ENCODE measurements around the gene SRM. TPM values are rescaled to one million over a fixed set of nuclear protein-coding genes. Genes with fewer than 3 reads are reported as not detected.
"Not testable (repeated sequence)": the region's sequence is repeated elsewhere in the genome, so short reads cannot be mapped to it uniquely, and the experiment has no call there.

SRM gene
- total RNA-seq, 4 donors from 2014 or later = 21.7 to 79.8 (median 40.6) TPM

DNA sequence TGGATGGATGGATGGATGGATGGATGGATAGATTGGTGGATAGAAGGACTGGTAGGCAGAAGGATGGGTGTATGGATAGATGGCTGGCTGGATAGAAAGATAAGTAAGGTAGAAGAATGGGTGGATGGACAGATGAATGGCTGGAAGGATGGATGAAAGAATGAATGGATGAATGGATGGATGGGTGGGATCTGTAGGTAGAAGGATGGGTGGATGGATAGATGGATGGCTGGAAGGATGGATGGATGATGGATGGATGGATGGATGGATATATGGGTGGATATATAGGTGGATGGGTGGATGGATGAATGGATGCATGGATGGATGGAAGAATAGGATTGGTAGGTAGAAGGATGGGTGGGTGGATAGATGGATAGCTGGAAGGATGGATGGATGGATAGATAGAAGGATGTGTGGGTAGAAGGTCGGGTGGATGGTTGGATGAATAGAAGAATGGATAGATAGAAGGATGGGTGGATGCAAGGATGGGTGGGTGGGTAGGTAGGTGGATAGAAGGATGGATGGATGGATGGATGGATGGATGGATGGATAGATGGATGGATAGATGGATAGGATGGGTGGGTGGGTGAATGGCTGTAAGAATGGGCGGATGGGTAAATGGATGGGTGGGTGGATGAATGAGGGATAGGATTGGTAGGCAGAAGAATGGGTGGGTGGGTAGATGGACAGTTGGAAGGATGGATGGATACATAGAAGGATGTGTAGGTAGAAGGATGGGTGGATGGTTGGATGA is 20.3 kb downstream of the SRM start:
- Histone ChIP-seq H3K4me1 (peaks cover 0 to 9% (median 0%) of the 10 kb centered on the region in 3 donors), H3K9me3 (no peaks in the 10 kb centered on the region), H3K36me3 (no peaks in the 10 kb centered on the region), H3K4me3 (no peak overlapping the region), H3K27ac (no peak overlapping the region), H3K27me3 (peaks cover 0 to 14% (median 0%) of the 10 kb centered on the region in 4 donors)
- intact Hi-C loops (cut with DNase I) = loop anchor here (10.0 kb wide), 1 partner anchor 605 kb away; no protein-coding TSS in a partner anchor
- DNase-seq = no peak
- WGBS, 2 donors = 55 to 71% methylated on average over 2 of the region's 2 CpGs
- TF ChIP-seq, protein P1, sequence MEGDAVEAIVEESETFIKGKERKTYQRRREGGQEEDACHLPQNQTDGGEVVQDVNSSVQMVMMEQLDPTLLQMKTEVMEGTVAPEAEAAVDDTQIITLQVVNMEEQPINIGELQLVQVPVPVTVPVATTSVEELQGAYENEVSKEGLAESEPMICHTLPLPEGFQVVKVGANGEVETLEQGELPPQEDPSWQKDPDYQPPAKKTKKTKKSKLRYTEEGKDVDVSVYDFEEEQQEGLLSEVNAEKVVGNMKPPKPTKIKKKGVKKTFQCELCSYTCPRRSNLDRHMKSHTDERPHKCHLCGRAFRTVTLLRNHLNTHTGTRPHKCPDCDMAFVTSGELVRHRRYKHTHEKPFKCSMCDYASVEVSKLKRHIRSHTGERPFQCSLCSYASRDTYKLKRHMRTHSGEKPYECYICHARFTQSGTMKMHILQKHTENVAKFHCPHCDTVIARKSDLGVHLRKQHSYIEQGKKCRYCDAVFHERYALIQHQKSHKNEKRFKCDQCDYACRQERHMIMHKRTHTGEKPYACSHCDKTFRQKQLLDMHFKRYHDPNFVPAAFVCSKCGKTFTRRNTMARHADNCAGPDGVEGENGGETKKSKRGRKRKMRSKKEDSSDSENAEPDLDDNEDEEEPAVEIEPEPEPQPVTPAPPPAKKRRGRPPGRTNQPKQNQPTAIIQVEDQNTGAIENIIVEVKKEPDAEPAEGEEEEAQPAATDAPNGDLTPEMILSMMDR (IDR thresholded peaks at IDR 0.05) = no peak
- no peak for TF ChIP-seq POLR2A (IDR thresholded peaks at IDR 0.05)

DNA sequence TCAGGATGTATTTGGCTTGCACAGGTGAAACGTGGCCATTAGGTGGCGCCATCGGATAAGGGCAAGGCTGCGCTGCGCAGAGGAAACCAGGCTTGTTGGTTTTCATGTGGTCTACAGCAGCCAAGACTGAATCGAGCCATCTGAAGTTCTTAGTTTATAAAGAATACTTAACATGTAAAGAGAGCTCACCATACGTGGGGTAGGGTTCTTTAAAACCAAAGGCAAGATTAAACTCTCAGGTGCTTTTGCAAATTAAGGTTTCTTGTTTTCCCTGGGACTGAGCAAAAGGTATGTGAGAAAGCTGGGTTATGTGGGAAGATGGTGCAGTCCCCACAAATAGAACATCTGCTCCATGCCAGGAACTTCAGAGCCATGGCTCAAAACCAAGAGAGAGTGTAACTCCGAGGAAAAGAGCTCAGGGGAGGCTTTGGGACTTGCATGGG is 22.1 kb downstream of the SRM start:
- Histone ChIP-seq H3K9me3 (no peaks in the 10 kb centered on the region), H3K27me3 (peaks cover 0 to 14% (median 0%) of the 10 kb centered on the region in 4 donors), H3K27ac (no peak overlapping the region), H3K4me1 (peaks cover 0 to 9% (median 0%) of the 10 kb centered on the region in 3 donors), H3K4me3 (no peak overlapping the region), H3K36me3 (no peaks in the 10 kb centered on the region)
- TF ChIP-seq, protein P1 (IDR thresholded peaks at IDR 0.05) = peak; percentile 89 to 97 (median 94)
- TF ChIP-seq POLR2A (IDR thresholded peaks at IDR 0.05) = no peak
- intact Hi-C loops (cut with DNase I) = loop anchor here (10.0 kb wide), 1 partner anchor 607 kb away; no protein-coding TSS in a partner anchor
- DNase-seq = no peak
- 1 to 2% methylated on average over 8 of the region's 8 CpGs for WGBS, 2 donors

DNA sequence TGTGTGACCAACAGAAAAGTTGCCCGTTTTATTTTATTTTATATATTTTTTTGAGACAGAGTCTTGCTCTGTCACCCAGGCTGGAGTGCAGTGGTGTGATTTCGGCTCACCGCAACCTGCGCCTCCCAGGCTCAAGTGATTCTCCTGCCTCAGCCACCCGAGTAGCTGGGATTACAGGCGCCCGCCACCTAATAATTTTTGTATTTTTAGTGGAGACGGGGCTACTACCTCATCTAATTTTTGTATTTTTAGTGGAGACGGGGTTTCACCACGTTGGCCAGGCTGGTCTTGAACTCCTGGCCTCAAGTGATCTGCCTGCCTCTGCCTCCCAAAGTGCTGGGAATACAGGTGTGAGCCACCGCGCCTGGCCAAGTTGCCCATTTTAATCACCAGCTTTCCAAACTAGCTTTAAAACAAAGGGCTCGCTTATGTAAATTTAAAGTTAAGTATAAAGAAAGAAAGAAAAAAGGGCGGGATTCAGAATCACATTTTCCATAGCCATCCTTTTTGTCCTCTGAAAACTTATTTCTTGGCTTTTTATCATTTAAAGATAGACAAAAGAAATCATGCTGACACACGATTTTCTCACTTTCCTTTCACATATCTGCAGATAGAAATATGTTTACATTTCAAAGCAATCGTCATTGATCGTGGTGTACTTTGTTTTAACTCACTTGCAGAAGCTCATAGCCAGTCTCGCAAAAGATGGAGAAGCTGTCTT is 22.6 kb downstream of the SRM start:
- 55 to 59% methylated on average over 18 of the region's 18 CpGs for WGBS, 2 donors
- not testable (repeated sequence) for H3K9me3 ChIP-seq
- intact Hi-C loops (cut with DNase I) = loop anchor here (10.0 kb wide), 1 partner anchor 608 kb away; no protein-coding TSS in a partner anchor

DNA sequence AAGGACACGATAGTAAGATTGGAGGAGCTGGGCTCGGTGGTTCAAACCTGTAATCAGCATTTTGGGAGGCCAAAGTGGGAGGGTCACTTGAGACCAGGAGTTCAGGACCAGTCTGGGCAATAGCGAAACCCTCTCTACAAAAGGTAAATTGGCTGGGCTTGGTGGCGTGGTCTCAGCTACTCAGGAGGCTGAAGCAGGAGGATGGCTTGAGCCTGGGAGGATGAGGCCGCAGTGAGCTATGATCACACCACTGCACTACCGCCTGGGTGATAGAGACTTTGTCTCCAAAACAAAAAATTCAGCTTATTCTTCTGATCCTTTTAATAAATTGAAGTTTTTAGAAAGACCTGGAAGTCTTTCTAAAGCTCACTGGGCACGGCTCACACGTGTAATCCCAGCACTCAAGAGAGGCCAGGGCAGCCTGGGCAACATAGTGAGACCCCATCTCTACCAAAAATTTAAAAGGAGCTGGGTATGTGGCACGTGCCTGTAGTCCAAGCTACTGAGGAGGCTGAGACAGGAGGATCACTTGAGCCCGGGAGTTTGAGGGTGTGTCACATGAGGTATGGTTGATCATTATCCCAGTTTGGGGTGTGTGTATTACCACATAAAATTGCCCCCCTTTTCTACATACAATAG is 28.1 kb downstream of the SRM start:
- no peaks in the 10 kb centered on the region for H3K9me3 ChIP-seq
- no peaks in the 10 kb centered on the region for H3K27me3 ChIP-seq
- TF ChIP-seq, protein P1 (IDR thresholded peaks at IDR 0.05) = no peak
- no peak for TF ChIP-seq POLR2A (IDR thresholded peaks at IDR 0.05)
- intact Hi-C loops (cut with DNase I) = loop anchor here (10.0 kb wide), 1 partner anchor 613 kb away; no protein-coding TSS in a partner anchor
- no peak overlapping the region for H3K27ac ChIP-seq
- peaks cover 0 to 34% (median 6%) of the 10 kb centered on the region in 3 donors for H3K36me3 ChIP-seq
- H3K4me3 ChIP-seq = no peak overlapping the region
- H3K4me1 ChIP-seq = no peaks in the 10 kb centered on the region
- 90% methylated on average over 10 of the region's 10 CpGs for WGBS, 2 donors
- no peak for DNase-seq

More for the DNA sequence above, 22.6 kb downstream of the SRM start:
- not testable (repeated sequence) for H3K4me1 ChIP-seq, H3K4me3 ChIP-seq, H3K27ac ChIP-seq, DNase-seq, H3K36me3 ChIP-seq
- H3K27me3 ChIP-seq = peaks cover 0 to 14% (median 0%) of the 10 kb centered on the region in 4 donors

DNA sequence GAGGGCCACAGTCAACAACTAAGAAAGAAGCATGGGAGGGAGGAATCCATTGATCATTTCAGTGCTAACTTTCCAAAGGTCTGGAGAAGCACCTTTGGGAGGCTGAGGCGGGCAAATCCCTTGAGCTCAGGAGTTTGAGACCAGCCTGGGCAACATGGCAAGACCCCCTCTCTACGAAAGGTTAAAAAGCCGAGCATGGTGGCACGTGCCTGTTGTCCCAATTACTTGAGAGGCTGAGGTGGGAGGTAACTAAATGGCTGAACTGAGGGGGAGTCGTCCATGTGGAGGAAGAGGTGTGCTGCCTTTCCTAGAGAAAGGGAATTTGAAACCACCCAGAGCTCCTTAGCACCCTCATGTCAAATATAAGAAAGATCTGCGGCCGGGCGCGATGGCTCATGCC is 29.0 kb downstream of the SRM start:
- TF ChIP-seq, protein P1 (IDR thresholded peaks at IDR 0.05) = no peak
- TF ChIP-seq POLR2A (IDR thresholded peaks at IDR 0.05) = no peak
- Histone ChIP-seq H3K4me3 (no peak overlapping the region), H3K36me3 (peaks cover 0 to 43% (median 11%) of the 10 kb centered on the region in 3 donors), H3K27me3 (no peaks in the 10 kb centered on the region), H3K9me3 (no peaks in the 10 kb centered on the region), H3K4me1 (peaks cover 0 to 8% (median 0%) of the 10 kb centered on the region in 3 donors), H3K27ac (no peak overlapping the region)
- intact Hi-C loops (cut with DNase I) = loop anchor here (10.0 kb wide), 1 partner anchor 614 kb away; no protein-coding TSS in a partner anchor
- 84 to 87% methylated on average over 7 to 9 of the region's 9 CpGs for WGBS, 2 donors
- no peak for DNase-seq
